Right lung (tissue), 10 donors: ENCODE results near the gene PHLDB1. TPM values are rescaled to one million over a fixed set of nuclear protein-coding genes. Genes with fewer than 3 reads are reported as not detected.
"Not testable (repeated sequence)": the region's sequence is repeated elsewhere in the genome, so short reads cannot be mapped to it uniquely, and the experiment has no call there.

Experiments used
- DNase-seq, 2 donors: peaks; one replicate each; pipeline ENCODE4 v3.0.0-alpha.2; 2013
- long read RNA-seq, 8 donors: transcript quantifications; one replicate each; lab custom pipeline, GENCODE V29; 2026
- polyA plus RNA-seq, 5 donors: library from polyadenylated mRNA; unstranded; fragments of 120-200 nt; gene quantifications; one replicate each; pipeline versions ENCODE4 v1.2.1 to v1.2.3, GENCODE V29; 2013; ENCODE audit warnings: inconsistent platforms in 1 of 5, low replicate concordance in 1 of 5; ENCODE audit not compliant: insufficient read length in 5 of 5, insufficient read depth in 1 of 5

PHLDB1 gene
- 100 to 1,000 TPM in 2 of 5 donors, 10 to 100 TPM in 3; 72.4 to 102 (median 87.0) TPM for polyA plus RNA-seq
- long read RNA-seq, donor 1, full-length matches to known transcripts = 5 of 5 reads
- long read RNA-seq, donor 1, partial matches to known transcripts = 0 of 5 reads
- long read RNA-seq, donor 1, other reads (novel, unspliced or antisense) = 0 of 5 reads
- long read RNA-seq, donor 2, full-length matches to known transcripts = 2 of 2 reads
- long read RNA-seq, donor 2, partial matches to known transcripts = 0 of 2 reads
- long read RNA-seq, donor 2, other reads (novel, unspliced or antisense) = 0 of 2 reads
- long read RNA-seq, donor 3, full-length matches to known transcripts = 7 of 12 reads
- long read RNA-seq, donor 3, partial matches to known transcripts = 5 of 12 reads
- long read RNA-seq, donor 3, other reads (novel, unspliced or antisense) = 0 of 12 reads
- long read RNA-seq, donor 4, transcript PHLDB1-207 (3 exons, 591 nt) = major isoform, 5 of 26 reads
- long read RNA-seq, donor 4, partial matches to known transcripts = 19 of 26 reads
- long read RNA-seq, donor 4, other reads (novel, unspliced or antisense) = 0 of 26 reads
- long read RNA-seq, donor 5, full-length matches to known transcripts = 10 of 16 reads
- long read RNA-seq, donor 5, partial matches to known transcripts = 6 of 16 reads
- long read RNA-seq, donor 5, other reads (novel, unspliced or antisense) = 0 of 16 reads
- long read RNA-seq, donor 6, full-length matches to known transcripts = 11 of 11 reads
- long read RNA-seq, donor 6, partial matches to known transcripts = 0 of 11 reads
- long read RNA-seq, donor 6, other reads (novel, unspliced or antisense) = 0 of 11 reads
- long read RNA-seq, donor 7, full-length matches to known transcripts = 3 of 3 reads
- long read RNA-seq, donor 7, partial matches to known transcripts = 0 of 3 reads
- long read RNA-seq, donor 7, other reads (novel, unspliced or antisense) = 0 of 3 reads
- long read RNA-seq, donor 8, partial matches to known transcripts = 0 of 1 reads
- long read RNA-seq, donor 8, other reads (novel, unspliced or antisense) = 0 of 1 reads

DNA sequence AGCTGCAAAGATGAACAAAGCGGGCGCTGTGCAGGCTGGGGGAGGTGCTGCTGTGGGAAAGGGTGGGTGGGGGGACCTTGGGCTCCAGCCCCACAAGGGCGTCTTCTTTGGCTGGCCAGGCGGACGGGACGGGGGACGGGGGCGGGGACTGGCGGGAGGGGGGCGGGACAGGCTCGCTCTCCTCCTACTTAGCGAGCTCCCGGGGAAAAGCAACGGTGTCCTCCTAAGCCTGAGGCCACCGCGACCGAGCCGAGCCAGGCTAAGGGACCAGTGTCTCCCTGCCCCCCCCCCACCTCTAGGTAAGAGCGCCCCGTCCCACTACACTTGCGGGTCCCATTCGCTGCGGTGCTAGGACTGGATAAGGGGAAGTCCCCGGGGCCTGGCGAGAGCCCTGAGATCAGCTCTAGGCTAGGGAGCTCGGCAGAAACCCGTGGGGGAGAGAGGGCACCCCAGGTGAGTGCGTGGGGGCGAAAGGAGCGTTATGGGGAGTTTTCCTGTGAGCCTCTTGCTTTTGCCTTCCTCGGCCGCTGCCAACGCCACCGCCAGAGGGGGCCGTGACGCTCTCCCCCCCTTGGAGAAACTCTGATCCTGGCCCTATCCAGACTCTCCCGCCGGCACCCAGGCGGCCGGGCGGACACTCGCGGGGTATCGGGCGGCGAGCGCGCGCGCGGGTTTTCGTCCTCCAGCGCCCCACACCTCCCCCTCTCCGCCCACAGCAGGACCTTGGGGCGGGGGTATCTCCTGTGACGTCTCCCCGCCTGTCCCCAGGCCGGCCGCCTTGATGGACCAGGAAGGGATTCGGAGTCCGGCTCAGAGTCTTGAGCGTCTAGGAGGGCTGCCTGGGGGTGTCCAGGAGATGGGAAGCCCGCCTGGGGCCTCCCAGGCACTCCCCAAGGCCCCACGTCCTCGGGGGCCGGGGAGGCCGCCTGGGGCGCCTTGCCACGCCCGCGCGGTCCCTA lies at the start of gene PHLDB1:
Gene PHLDB1 (plus strand): TSS at position 215 of the 959 bp plus-strand sequence. CDS start 6,222 bp downstream, outside the sequence.
- no peak for DNase-seq

GRCh38 chr11:118560806-118561205 lies 46.6 kb upstream of the PHLDB1 start:
- no peak for DNase-seq

- DNase-seq = peak; percentile 14 to 30
These were observed 42.4 kb upstream of the PHLDB1 start for GRCh38 chr11:118565051-118565450.

DNA sequence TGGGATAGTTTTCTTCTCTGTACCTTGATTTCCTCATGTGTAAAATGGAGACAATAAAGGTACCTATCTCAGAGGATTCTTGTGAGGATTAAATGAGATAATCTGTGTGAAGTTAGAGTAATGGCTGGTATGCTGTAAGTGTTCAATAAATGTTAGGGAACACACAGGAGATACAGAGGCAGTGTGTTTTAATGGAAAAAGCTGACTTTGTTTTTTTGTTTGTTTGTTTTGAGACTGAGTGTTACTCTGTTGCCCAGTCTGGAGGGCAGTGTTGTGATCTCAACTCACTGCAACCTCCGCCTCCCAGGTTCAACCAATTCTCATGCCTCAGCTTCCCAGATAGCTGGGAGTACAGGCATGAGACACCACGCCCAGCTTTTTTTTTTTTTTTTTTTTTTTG lies 37.7 kb upstream of the PHLDB1 start:
- DNase-seq = no peak

GRCh38 chr11:118570787-118571186 lies 36.6 kb upstream of the PHLDB1 start:
- DNase-seq = no peak

- peak in 1 of 2 donors; percentile 8 for DNase-seq
These were observed 35.7 kb upstream of the PHLDB1 start for GRCh38 chr11:118571701-118572060.

DNA sequence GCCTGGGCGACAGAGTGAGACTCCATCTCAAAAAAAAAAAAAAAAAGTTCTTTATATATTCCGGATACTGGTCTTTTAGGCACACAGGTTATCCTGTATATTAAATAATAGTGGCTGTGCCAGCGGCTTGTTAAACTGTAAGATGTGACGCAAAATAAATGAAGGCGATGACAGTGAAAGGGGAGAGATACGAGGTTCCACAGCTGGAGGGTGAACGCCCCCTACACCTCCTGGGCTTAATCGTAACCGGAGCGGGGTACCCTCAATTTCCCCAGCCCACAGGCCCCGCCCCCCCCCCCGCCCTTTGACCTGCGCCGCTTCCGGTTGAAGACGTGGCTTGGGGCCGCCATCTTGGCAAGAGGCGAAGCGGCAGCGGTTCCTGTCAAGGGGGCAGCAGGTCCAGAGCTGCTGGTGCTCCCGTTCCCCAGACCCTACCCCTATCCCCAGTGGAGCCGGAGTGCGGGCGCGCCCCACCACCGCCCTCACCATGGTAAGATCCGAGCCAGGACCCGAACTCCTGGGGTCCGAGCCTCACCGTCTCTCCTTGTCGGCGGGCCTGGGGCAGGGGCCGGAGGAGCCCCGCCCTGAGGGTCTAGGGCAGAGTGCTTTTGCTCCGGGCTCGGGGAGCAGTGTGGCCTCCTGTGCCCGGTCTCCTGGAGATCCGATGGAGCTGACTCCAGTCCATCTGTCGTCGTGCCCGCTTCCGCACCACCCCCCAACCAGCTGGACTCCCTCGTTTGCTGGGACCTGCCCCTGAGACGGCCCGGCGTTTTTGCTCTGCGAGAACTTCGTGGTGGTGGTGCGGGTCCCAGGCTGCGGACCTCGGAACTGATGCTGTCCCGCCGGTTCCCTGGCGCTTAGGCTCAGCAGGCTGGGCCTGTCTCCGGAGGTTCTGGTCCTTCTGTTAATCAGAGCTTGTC lies 35.1 kb upstream of the PHLDB1 start, which contains the start of gene ARCN1:
Gene ARCN1 (plus strand): TSS at position 349 of the 920 bp plus-strand sequence. CDS start 139 bp downstream, at position 488.
- DNase-seq = peak; percentile 84 to 89

- peak in 1 of 2 donors; percentile 13 for DNase-seq
These were observed 34.3 kb upstream of the PHLDB1 start for GRCh38 chr11:118572981-118573550.

DNA sequence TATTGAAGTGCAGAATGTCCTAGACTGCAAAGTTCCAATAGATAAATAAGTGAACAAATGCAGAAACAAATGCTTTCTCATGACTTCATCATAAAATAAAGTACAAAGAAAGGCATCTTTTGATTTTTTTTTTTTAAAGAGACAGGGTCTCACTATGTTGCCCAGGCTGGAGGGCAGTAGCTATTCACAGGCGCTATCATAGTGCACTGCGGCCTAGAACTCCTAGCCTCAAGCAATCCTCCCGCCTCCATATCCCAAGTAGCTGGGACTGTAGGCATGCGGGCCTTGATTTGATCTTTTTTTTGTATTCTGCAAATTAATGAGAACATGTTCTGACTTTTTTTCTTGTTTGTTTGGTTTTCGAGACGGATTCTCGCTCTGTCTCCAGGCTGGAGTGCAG lies 32.8 kb upstream of the PHLDB1 start:
- no peak for DNase-seq

DNA sequence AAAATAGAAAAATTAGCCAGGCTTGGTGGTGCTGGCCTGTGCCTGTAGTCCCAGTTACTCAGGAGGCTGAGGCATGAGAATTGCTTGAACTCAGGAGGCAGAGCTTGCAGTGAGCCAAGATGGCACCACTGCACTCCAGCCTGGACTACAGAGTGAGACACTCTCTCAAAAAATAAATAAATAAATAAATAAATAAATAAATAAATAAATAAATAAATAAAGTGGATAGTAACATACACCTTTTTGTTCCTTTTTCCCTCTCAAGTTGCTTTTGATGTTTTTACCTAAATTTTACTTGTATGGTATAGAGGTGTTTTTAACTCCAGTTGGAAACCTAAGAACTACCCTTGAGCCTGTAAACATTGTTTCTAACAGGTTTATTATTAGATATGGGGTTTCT lies 29.4 kb upstream of the PHLDB1 start:
- not testable (repeated sequence) for DNase-seq

DNA sequence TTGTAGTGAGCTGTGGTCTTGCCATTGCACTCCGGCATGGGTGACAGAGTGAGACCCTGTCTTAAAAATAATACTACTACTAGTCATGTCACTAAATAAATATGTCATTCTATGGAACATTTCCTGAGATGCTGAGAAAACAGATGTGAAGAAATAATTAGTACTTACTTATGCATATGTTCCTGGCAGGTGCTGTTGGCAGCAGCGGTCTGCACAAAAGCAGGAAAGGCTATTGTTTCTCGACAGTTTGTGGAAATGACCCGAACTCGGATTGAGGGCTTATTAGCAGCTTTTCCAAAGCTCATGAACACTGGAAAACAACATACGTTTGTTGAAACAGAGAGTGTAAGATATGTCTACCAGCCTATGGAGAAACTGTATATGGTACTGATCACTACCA lies 26.4 kb upstream of the PHLDB1 start:
- DNase-seq = no peak

DNA sequence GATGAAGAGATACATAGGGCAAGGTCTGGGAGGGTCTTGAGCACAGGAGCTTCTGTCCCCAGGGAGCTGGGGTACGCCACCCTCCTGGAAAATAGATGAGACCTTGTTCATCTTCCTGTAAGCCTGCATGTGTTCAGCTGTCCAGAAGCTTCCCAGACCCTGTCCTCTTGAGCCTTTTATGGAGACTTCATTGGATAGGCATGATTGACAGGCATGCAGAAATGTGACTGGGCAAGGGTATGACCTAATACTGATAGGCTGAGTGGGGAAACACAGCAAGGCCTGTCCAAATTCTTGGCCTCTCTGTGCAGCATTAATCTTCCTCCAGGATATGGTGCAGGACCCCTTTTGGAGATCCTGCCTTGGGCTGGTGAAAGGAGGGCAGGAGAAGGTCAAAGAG lies 19.5 kb upstream of the PHLDB1 start:
- DNase-seq = no peak

DNA sequence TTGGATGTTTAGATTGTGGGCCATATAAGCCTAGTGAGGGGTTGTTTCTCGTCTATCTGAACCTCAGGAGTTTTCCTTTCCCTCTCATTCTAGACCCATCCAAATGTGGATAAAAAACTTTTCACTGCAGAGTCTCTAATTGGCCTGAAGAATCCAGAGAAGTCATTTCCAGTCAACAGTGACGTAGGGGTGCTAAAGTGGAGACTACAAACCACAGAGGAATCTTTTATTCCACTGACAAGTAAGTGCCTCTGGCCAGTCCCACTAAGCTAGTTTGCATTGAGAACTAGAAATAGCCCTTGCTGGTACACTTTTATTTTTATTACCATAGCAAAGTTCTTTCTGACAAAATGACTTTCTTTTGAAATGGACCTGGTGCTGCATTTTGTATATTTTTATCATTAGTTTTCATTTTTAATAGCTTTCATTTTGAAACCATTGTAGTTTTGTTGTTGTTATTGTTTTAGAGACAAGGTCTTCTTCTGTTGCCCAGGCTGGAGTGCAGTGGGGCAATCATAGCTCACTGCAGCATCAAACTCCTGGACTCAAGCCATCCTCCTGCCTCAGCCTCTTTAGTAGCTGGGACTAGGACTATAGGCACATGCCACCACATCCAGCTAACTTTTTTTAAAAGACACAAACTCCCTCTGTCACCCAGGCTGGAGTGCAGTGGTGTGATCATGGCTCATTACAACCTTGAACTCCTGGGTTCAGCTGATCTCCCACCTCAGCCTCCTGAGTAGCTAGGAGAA lies 14.6 kb upstream of the PHLDB1 start:
- no peak for DNase-seq

DNA sequence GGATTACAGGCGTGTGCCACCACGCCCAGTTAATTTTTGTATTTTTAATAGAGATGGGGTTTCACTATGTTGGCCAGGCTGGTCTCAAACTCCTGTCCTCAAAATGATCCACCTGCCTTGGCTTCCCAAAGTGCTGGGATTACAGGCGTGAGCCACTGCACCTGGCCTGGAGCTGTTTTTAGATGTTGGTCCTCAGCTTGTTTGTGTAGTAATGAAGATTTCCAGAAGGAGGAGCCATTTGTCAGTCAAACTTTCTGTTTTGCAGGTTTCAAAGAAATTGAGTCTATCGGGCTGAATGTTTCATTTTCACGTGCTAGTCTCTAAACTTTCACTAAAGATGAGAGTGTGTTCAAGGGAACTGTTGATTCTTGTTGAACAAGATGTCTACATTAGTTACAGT lies 12.4 kb upstream of the PHLDB1 start:
- not testable (repeated sequence) for DNase-seq

- no peak for DNase-seq
These were observed 10.9 kb upstream of the PHLDB1 start for GRCh38 chr11:118596224-118597146.

- DNase-seq = no peak
These were observed 9.9 kb upstream of the PHLDB1 start for GRCh38 chr11:118597556-118597955.

DNA sequence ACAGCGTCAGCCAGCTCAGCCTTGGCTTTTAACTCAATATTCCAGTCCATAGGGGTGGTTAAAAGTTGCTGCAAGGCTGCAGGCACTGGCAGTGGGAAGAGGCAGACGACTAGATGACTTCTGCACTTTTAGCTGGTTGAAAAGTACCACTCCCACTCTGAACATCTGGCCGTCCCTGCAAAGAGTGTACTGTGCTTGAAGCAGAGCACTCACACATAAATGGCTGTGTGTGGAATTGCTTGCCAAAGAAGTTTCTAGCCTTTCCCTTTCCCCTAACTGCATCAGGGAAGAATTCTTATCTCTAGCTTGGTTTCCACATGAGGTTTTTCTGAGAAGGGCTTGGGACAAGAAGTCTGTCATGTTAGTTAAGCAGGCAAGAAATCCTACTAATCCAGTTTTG lies 5.1 kb upstream of the PHLDB1 start:
- DNase-seq = no peak

DNA sequence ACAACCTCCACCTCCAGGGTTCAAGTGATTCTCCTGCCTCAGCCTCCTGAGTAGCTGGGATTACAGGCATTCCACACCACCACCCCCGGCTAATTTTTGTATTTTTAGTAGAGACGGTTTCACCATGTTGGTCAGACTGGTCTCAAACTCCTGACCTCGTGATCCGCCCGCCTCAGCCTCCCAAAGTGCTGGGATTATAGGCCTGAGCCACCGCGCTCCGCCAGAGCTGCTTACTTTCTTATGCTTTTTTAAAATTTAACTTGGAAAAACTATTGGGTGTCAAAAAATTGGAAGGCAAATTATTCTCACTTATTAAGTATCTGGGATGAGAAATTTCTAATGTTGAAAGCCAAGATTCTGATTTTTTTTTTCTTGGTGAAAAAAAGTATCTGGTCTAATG lies 3.7 kb upstream of the PHLDB1 start:
- DNase-seq = not testable (repeated sequence)
